ENCODE results near the gene NFATC1. TPM values are rescaled to one million over a fixed set of nuclear protein-coding genes. Genes with fewer than 3 reads are reported as not detected.

The NFATC1 gene
- total and polyA plus RNA-seq, 9 donors, result 8.4 to 28.3 (median 12.2) TPM

DNA sequence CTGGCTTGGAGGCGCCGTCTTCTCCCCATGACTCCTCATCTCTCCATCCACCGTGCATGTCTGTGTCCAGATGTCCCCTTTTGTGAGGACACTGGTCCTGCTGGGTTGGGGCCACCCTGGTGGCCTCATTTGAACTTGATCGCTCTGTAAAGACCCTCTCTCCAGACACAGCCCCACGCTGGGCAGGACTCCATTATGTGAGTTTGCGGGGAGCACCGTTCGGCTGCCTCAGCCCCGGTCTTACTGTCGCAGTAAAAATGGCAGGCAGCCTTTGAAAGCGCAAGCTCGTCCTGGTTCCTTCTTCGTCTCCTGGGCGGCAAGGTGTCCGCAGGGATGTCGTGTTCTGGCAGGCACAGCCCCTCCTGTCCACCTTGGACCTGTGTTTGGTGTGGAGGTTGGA, 17.7 kb downstream of the NFATC1 start:
- no peaks in the 10 kb centered on the region for H3K36me3 ChIP-seq
- 93 to 96% (median 96%) methylated on average over 16 of the region's 16 CpGs for WGBS, 3 donors
- H3K4me1 ChIP-seq (ENCODE audit: insufficient read depth), result no peaks in the 10 kb centered on the region
- peak in 1 of 5 donors; percentile 29 for DNase-seq
- H3K9me3 ChIP-seq, result no peaks in the 10 kb centered on the region
- intact Hi-C loops (cut with DNase I), result no loop called here
- no peak for TF ChIP-seq EP300 (IDR thresholded peaks at IDR 0.05)
- no peak for TF ChIP-seq POLR2A (IDR thresholded peaks at IDR 0.05)
- TF ChIP-seq, protein P1, sequence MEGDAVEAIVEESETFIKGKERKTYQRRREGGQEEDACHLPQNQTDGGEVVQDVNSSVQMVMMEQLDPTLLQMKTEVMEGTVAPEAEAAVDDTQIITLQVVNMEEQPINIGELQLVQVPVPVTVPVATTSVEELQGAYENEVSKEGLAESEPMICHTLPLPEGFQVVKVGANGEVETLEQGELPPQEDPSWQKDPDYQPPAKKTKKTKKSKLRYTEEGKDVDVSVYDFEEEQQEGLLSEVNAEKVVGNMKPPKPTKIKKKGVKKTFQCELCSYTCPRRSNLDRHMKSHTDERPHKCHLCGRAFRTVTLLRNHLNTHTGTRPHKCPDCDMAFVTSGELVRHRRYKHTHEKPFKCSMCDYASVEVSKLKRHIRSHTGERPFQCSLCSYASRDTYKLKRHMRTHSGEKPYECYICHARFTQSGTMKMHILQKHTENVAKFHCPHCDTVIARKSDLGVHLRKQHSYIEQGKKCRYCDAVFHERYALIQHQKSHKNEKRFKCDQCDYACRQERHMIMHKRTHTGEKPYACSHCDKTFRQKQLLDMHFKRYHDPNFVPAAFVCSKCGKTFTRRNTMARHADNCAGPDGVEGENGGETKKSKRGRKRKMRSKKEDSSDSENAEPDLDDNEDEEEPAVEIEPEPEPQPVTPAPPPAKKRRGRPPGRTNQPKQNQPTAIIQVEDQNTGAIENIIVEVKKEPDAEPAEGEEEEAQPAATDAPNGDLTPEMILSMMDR (IDR thresholded peaks at IDR 0.05), result no peak
- H3K27ac ChIP-seq, result no peak overlapping the region
- H3K27me3 ChIP-seq, result no peaks in the 10 kb centered on the region
- no peak overlapping the region for H3K4me3 ChIP-seq

DNA sequence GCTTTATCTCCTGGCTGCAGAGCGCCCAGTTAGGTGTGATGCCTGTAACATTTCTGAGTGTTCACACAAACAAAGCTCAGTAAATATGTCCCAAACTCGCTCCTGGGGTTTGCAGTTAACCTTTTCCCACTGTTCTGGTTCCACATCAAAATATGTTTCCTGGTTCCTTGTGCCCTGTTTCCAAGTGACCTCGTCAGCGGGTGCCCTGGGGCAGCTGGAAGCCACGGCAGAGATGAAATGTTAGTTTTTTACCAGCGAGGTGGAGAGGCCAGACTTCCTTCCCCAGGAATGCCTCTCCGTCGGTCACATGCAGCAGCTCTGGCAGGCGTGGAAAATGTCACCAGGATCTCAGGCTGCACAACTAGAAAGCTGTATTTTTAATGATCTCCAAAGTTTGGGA, 18.2 kb downstream of the NFATC1 start:
- H3K4me1 ChIP-seq (ENCODE audit: insufficient read depth), result no peaks in the 10 kb centered on the region
- H3K4me3 ChIP-seq, result no peak overlapping the region
- H3K27me3 ChIP-seq, result no peaks in the 10 kb centered on the region
- intact Hi-C loops (cut with DNase I), result no loop called here
- WGBS, 3 donors, result 83 to 90% (median 86%) methylated on average over 9 of the region's 9 CpGs
- H3K9me3 ChIP-seq, result no peaks in the 10 kb centered on the region
- peak in 1 of 5 donors; percentile 24 for DNase-seq
- TF ChIP-seq, protein P1 (IDR thresholded peaks at IDR 0.05), result no peak
- TF ChIP-seq POLR2A (IDR thresholded peaks at IDR 0.05) (no peak), EP300 (IDR thresholded peaks at IDR 0.05) (no peak)
- no peak overlapping the region for H3K27ac ChIP-seq
- no peaks in the 10 kb centered on the region for H3K36me3 ChIP-seq

DNA sequence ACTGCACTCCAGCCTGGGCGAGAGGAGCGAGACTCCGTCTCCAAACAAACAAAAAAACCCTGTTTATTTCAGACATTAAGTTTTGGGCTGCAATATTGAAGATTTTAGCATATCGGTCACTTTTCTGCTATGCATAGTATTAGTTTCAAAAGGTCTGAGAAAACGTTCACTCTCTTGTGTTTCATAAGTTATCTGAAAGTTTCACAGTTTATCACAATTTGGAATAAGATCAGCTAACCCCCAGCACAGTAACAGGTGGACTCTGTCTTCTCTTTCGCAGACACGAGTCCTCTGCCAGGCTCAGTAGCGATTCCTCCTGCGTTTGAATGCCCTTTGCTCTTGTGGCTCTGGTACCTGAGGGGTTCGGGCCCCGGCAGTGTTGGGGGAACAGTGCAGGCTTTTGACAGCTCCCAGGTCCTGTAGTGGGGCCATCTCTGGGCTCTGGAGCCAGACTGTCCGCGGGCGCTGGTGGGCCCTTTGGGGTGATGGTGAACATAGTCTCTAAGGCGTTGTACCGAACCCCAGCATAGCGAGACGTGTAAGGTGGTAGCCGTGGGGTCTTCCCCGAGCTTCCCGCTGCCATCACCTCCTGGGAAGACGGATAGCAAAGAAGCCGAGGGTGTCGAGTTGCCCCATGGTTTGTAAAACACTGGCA, 20.4 kb downstream of the NFATC1 start:
- intact Hi-C loops (cut with DNase I), result no loop called here
- no peak for DNase-seq

DNA sequence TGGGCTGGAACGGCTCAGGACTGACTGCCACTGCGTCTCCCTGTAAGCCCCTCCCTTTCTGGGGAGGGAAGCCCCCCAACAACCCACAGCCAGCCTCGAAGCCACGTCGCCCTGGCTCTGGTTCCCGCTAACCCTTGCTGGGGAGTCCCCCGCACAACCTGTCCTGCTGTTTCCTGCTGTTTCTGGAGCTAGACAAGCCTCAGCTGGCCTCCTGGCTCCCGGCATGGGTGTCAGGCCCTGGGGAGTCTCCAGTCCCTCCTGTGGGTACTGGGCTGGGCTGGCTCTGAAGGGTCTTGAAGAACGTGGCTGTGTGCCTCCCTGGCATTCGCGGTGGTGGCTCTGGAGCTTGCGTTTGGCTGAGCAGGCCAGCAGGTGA, 20.9 kb downstream of the NFATC1 start:
- WGBS, 3 donors, result 87 to 89% (median 87%) methylated on average over 12 of the region's 12 CpGs
- intact Hi-C loops (cut with DNase I), result no loop called here
- Histone ChIP-seq H3K36me3 (no peaks in the 10 kb centered on the region), H3K4me1 (ENCODE audit: insufficient read depth) (no peaks in the 10 kb centered on the region), H3K4me3 (no peak overlapping the region), H3K27me3 (no peaks in the 10 kb centered on the region), H3K9me3 (no peaks in the 10 kb centered on the region), H3K27ac (no peak overlapping the region)
- TF ChIP-seq POLR2A (IDR thresholded peaks at IDR 0.05) (no peak), EP300 (IDR thresholded peaks at IDR 0.05) (no peak)
- TF ChIP-seq, protein P1 (IDR thresholded peaks at IDR 0.05), result no peak
- DNase-seq, result no peak

More for the DNA sequence above, 20.4 kb downstream of the NFATC1 start:
- Histone ChIP-seq H3K36me3 (no peaks in the 10 kb centered on the region), H3K27me3 (no peaks in the 10 kb centered on the region), H3K9me3 (no peaks in the 10 kb centered on the region), H3K4me3 (no peak overlapping the region), H3K4me1 (ENCODE audit: insufficient read depth) (no peaks in the 10 kb centered on the region), H3K27ac (no peak overlapping the region)
- TF ChIP-seq EP300 (IDR thresholded peaks at IDR 0.05) (no peak), POLR2A (IDR thresholded peaks at IDR 0.05) (no peak)
- TF ChIP-seq, protein P1 (IDR thresholded peaks at IDR 0.05), result no peak
- 87 to 94% (median 90%) methylated on average over 24 of the region's 24 CpGs for WGBS, 3 donors

Data from ovary (tissue), 9 donors.